GM21381 (cell line): Measurements from ENCODE around the gene PTPRT.

Experiments used
- ATAC-seq: cut with Tn5 transposase; IDR thresholded peaks from one replicate; pipeline ENCODE4 v1.9.1; 2021; ENCODE audit warnings: mild to moderate bottlenecking, moderate library complexity; ENCODE audit not compliant: unreplicated experiment

The PTPRT gene

GRCh38 chr20:42576167-42576566 is 613.5 kb downstream of the PTPRT start:
- no peak for ATAC-seq

GRCh38 chr20:42572320-42573016 is 617.2 kb downstream of the PTPRT start:
- ATAC-seq = no peak

GRCh38 chr20:42567409-42567808 is 622.3 kb downstream of the PTPRT start:
- ATAC-seq = no peak

- no peak for ATAC-seq
These were observed 624.3 kb downstream of the PTPRT start for GRCh38 chr20:42565235-42565995.

GRCh38 chr20:42559665-42560064 is 630.0 kb downstream of the PTPRT start:
- no peak for ATAC-seq

GRCh38 chr20:42556575-42556974 is 633.1 kb downstream of the PTPRT start:
- ATAC-seq = no peak

GRCh38 chr20:42553374-42553773 is 636.3 kb downstream of the PTPRT start:
- no peak for ATAC-seq

- no peak for ATAC-seq
These were observed 640.2 kb downstream of the PTPRT start for GRCh38 chr20:42549496-42549895.

- ATAC-seq = no peak
These were observed 644.8 kb downstream of the PTPRT start for GRCh38 chr20:42544926-42545325.

GRCh38 chr20:42532831-42533230 is 656.9 kb downstream of the PTPRT start:
- no peak for ATAC-seq

GRCh38 chr20:42531508-42531961 is 658.2 kb downstream of the PTPRT start:
- no peak for ATAC-seq

GRCh38 chr20:42530855-42531448 is 658.8 kb downstream of the PTPRT start:
- no peak for ATAC-seq

GRCh38 chr20:42530191-42530590 is 659.5 kb downstream of the PTPRT start:
- no peak for ATAC-seq

- ATAC-seq = no peak
These were observed 665.6 kb downstream of the PTPRT start for GRCh38 chr20:42524058-42524457.

- ATAC-seq = no peak
These were observed 673.0 kb downstream of the PTPRT start for GRCh38 chr20:42516692-42517091.

- no peak for ATAC-seq
These were observed 679.0 kb downstream of the PTPRT start for GRCh38 chr20:42510686-42511085.

GRCh38 chr20:42507874-42508273 is 681.8 kb downstream of the PTPRT start:
- ATAC-seq = no peak

- ATAC-seq = no peak
These were observed 683.3 kb downstream of the PTPRT start for GRCh38 chr20:42506397-42506796.

- ATAC-seq = no peak
These were observed 687.1 kb downstream of the PTPRT start for GRCh38 chr20:42502591-42502990.

GRCh38 chr20:42496595-42496994 is 693.1 kb downstream of the PTPRT start:
- no peak for ATAC-seq

- no peak for ATAC-seq
These were observed 695.4 kb downstream of the PTPRT start for GRCh38 chr20:42494290-42494689.

- no peak for ATAC-seq
These were observed 696.7 kb downstream of the PTPRT start for GRCh38 chr20:42493001-42493400.
